Measurements from ENCODE around the gene DIS3L2. TPM values are rescaled to one million over a fixed set of nuclear protein-coding genes. Genes with fewer than 3 reads are reported as not detected.
"Not testable (repeated sequence)": the region's sequence is repeated elsewhere in the genome, so short reads cannot be mapped to it uniquely, and the experiment has no call there.

DIS3L2 gene
- total and polyA plus RNA-seq, 2 experiments from 2014 or later, result 9.3 to 15.6 TPM

DNA sequence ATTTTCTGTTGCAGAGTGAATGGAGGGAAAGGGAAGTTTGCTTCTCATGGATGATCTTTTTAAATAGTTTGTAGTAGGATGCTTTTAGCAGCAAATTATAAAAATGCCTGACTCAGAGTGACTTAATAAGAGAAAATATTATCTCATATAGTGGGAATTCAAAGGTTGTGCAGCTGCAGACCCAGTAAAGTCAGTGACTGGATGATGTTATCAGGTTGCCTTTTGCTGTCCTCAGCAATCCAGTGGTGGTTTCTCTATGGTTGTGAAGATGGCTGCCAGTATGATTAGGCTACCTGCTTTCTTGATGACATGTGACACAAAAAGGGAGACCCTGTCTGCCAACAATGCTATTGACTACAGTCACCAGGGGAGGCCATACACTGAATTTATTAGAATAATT lies 184.8 kb downstream of the DIS3L2 start:
- no peak overlapping the region for H3K27ac ChIP-seq
- H2AFZ ChIP-seq, result no peak overlapping the region
- H3K4me1 ChIP-seq (ENCODE audit: insufficient read depth), result peaks cover 9% of the 10 kb centered on the region
- TF ChIP-seq EZH2phosphoT487 (IDR thresholded peaks at IDR 0.05; ENCODE audit: insufficient read depth, low read depth) (no peak), EZH2 (IDR thresholded peaks at IDR 0.05; ENCODE audit: insufficient read depth, poor library complexity, severe bottlenecking) (no peak)
- no peaks in the 10 kb centered on the region for H3K27me3 ChIP-seq (replicated peaks; ENCODE audit: insufficient read depth)
- in situ Hi-C loops (cut with MboI), result no loop called here
- H3K4me2 ChIP-seq (ENCODE audit: unreplicated experiment), result no peak overlapping the region
- H4K20me1 ChIP-seq (ENCODE audit: insufficient read depth), result no peaks in the 10 kb centered on the region
- H3K9me2 ChIP-seq (ENCODE audit: insufficient read depth), result no peaks in the 10 kb centered on the region
- no peak overlapping the region for H3K9ac ChIP-seq
- no peaks in the 10 kb centered on the region for H3K9me3 ChIP-seq (ENCODE audit: low read depth)
- DNase-seq, result peak; percentile 53
- no peak overlapping the region for H3K4me3 ChIP-seq
- 0 out of 2 replicates have a peak, but pooled peaks cover under 1% of the 10 kb centered on the region for H3F3A ChIP-seq (ENCODE audit: insufficient read depth)
- H3K79me2 ChIP-seq (ENCODE audit: insufficient read depth), result no peaks in the 10 kb centered on the region
- H3K36me3 ChIP-seq (ENCODE audit: low read depth), result no peaks in the 10 kb centered on the region; the same call in 1 of the 2 replicates

DNA sequence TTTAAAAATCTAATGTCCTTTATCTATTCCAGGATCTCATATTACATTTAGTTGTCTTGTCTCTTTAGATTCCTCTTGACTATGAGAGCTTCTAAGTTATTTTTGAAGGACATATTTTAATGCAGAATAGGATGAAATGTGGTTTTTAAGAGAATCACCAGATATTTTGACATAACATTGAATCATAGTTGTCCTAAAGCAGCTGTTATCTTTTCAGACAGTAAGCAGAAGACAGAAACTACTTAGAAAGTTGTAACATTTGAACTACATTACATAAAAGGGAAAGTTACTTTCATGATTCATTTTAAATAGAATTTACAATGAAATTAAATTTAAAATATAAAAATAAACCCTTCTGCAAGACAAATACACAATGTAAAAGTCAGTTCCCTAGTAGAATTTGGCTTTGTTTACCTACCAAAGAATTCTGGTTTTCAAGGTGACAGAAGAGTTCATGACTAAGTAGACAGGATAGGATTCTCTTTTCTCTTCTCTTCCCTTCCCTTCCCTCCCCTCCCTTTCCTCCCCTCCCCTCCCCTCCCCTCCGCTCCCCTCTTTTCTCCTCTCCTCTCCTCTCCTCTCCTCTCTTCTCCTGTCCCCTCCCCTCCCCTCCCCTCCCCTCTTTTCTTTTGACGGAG lies 186.0 kb downstream of the DIS3L2 start:
- Histone ChIP-seq H3K4me3 (no peak overlapping the region), H4K20me1 (ENCODE audit: insufficient read depth) (no peaks in the 10 kb centered on the region), H3K4me2 (ENCODE audit: unreplicated experiment) (no peak overlapping the region), H3K4me1 (ENCODE audit: insufficient read depth) (peaks cover 9% of the 10 kb centered on the region), H3K27ac (no peak overlapping the region), H3K79me2 (ENCODE audit: insufficient read depth) (no peaks in the 10 kb centered on the region), H3K36me3 (ENCODE audit: low read depth) (no peaks in the 10 kb centered on the region; the same call in 1 of the 2 replicates), H3K9me3 (ENCODE audit: low read depth) (no peaks in the 10 kb centered on the region), H3K9me2 (ENCODE audit: insufficient read depth) (no peaks in the 10 kb centered on the region), H3K27me3 (replicated peaks; ENCODE audit: insufficient read depth) (no peaks in the 10 kb centered on the region), H2AFZ (no peak overlapping the region), H3F3A (ENCODE audit: insufficient read depth) (no peaks in the 10 kb centered on the region), H3K9ac (no peak overlapping the region)
- no peak for DNase-seq
- 86 to 96% methylated on average over 1 to 2 of the region's 2 CpGs for WGBS, 2 experiments (ENCODE audit: low coverage in 1 of 2, low lambda C conversion rate in 2 of 2, missing lambda C conversion rate in 2 of 2)
- TF ChIP-seq EZH2phosphoT487 (IDR thresholded peaks at IDR 0.05; ENCODE audit: insufficient read depth, low read depth) (no peak), EZH2 (IDR thresholded peaks at IDR 0.05; ENCODE audit: insufficient read depth, poor library complexity, severe bottlenecking) (no peak)
- in situ Hi-C loops (cut with MboI), result no loop called here

DNA sequence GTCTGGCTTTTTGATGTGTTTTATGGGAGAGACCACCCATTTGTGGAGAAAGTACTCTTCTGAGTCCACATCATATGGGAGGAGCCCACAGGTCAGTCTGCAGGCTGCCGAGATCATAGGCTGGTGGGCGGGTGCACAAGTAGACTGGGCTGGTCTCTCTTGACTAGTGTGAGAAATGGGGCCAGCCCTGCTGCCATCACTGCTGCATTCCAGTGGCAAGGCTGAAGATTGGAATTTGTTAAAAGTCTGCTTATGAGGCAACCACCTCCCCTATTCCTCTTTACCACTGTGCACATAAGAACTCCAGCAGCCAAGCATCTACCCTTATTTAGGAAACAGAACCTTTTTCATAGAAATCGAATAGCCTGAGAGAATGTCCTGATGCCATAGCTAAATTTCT lies 200.7 kb downstream of the DIS3L2 start:
- H3K27me3 ChIP-seq (replicated peaks; ENCODE audit: insufficient read depth), result no peaks in the 10 kb centered on the region
- H3K27ac ChIP-seq, result no peak overlapping the region
- no peak overlapping the region for H3K4me3 ChIP-seq
- H2AFZ ChIP-seq, result no peak overlapping the region
- H3K79me2 ChIP-seq (ENCODE audit: insufficient read depth), result no peaks in the 10 kb centered on the region
- no peak overlapping the region for H3K9ac ChIP-seq
- DNase-seq, result peak; percentile 26
- H3F3A ChIP-seq (ENCODE audit: insufficient read depth), result no peaks in the 10 kb centered on the region
- no peaks in the 10 kb centered on the region; the same call in 1 of the 2 replicates for H3K4me1 ChIP-seq (ENCODE audit: insufficient read depth)
- no peak overlapping the region for H3K4me2 ChIP-seq (ENCODE audit: unreplicated experiment)
- in situ Hi-C loops (cut with MboI), result no loop called here
- no peaks in the 10 kb centered on the region for H3K9me3 ChIP-seq (ENCODE audit: low read depth)
- no peaks in the 10 kb centered on the region for H4K20me1 ChIP-seq (ENCODE audit: insufficient read depth)
- H3K9me2 ChIP-seq (ENCODE audit: insufficient read depth), result no peaks in the 10 kb centered on the region
- no peaks in the 10 kb centered on the region for H3K36me3 ChIP-seq (ENCODE audit: low read depth)
- TF ChIP-seq EZH2phosphoT487 (IDR thresholded peaks at IDR 0.05; ENCODE audit: insufficient read depth, low read depth) (no peak), EZH2 (IDR thresholded peaks at IDR 0.05; ENCODE audit: insufficient read depth, poor library complexity, severe bottlenecking) (no peak)
- 97 to 99% methylated on average over 3 of the region's 3 CpGs for WGBS, 2 experiments (ENCODE audit: low coverage in 1 of 2, low lambda C conversion rate in 2 of 2, missing lambda C conversion rate in 2 of 2)

DNA sequence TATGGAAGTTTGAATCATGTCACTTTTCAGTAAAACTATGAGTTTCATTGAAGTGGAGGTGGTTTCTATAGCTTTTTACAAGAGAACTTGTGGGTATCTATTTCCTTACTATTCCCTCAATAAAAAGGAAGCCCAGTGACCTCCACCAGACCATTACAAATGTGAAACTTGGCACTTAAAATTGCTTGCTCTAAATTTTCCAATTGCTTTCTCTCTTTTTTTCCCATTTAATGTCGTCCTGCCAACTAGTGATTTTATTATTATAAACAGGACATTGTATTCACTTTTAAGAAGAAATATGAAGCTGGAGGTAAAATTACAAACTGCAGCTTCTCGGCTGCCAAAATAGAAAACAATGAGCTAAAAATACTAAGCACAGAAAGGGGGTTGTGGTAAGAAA lies 208.9 kb downstream of the DIS3L2 start:
- no peak overlapping the region for H3K4me2 ChIP-seq (ENCODE audit: unreplicated experiment)
- no peak for DNase-seq
- TF ChIP-seq EZH2phosphoT487 (IDR thresholded peaks at IDR 0.05; ENCODE audit: insufficient read depth, low read depth) (no peak), EZH2 (IDR thresholded peaks at IDR 0.05; ENCODE audit: insufficient read depth, poor library complexity, severe bottlenecking) (no peak)
- H3F3A ChIP-seq (ENCODE audit: insufficient read depth), result no peaks in the 10 kb centered on the region
- H2AFZ ChIP-seq, result no peak overlapping the region
- H3K9me2 ChIP-seq (ENCODE audit: insufficient read depth), result no peaks in the 10 kb centered on the region
- H3K4me1 ChIP-seq (ENCODE audit: insufficient read depth), result no peaks in the 10 kb centered on the region
- H4K20me1 ChIP-seq (ENCODE audit: insufficient read depth), result no peaks in the 10 kb centered on the region
- no peak overlapping the region for H3K27ac ChIP-seq
- H3K9ac ChIP-seq, result no peak overlapping the region
- 18 to 22% methylated on average over 2 of the region's 2 CpGs for WGBS, 2 experiments (ENCODE audit: low coverage in 1 of 2, low lambda C conversion rate in 2 of 2, missing lambda C conversion rate in 2 of 2)
- no peaks in the 10 kb centered on the region for H3K27me3 ChIP-seq (replicated peaks; ENCODE audit: insufficient read depth)
- H3K9me3 ChIP-seq (ENCODE audit: low read depth), result no peaks in the 10 kb centered on the region
- H3K36me3 ChIP-seq (ENCODE audit: low read depth), result no peaks in the 10 kb centered on the region
- no peaks in the 10 kb centered on the region for H3K79me2 ChIP-seq (ENCODE audit: insufficient read depth)
- in situ Hi-C loops (cut with MboI), result no loop called here
- no peak overlapping the region for H3K4me3 ChIP-seq

DNA sequence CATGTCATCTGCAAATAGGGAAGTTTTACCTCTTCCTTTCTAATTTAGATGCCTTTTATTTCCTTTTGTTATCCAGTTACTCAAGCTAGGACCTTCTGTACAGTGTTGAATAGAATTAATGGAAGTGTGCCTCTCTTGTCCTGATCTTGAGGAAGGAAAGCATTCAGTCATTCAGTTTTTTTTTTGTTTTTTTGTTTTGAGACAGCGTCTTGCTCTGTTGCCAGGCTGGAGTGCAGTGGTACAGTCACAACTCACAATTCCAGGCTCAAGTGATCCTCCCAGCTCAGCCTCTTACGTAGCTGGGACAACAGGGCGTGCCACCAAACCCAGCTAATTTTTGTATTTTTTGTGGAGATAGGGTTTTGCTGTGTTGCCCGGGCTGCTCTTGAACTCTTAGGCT lies 213.1 kb downstream of the DIS3L2 start:
- no peaks in the 10 kb centered on the region for H3K79me2 ChIP-seq (ENCODE audit: insufficient read depth)
- H4K20me1 ChIP-seq (ENCODE audit: insufficient read depth), result no peaks in the 10 kb centered on the region
- in situ Hi-C loops (cut with MboI), result no loop called here
- no peak for TF ChIP-seq EZH2 (IDR thresholded peaks at IDR 0.05; ENCODE audit: insufficient read depth, poor library complexity, severe bottlenecking)
- TF ChIP-seq EZH2phosphoT487 (IDR thresholded peaks at IDR 0.05; ENCODE audit: insufficient read depth, low read depth), result no peak
- H3F3A ChIP-seq (ENCODE audit: insufficient read depth), result no peaks in the 10 kb centered on the region
- no peak for DNase-seq
- no peaks in the 10 kb centered on the region for H3K9me3 ChIP-seq (ENCODE audit: low read depth)
- H3K4me3 ChIP-seq, result no peak overlapping the region
- WGBS, 2 experiments (ENCODE audit: low coverage in 1 of 2, low lambda C conversion rate in 2 of 2, missing lambda C conversion rate in 2 of 2), result 97 to 98% methylated on average over 4 of the region's 4 CpGs
- no peak overlapping the region for H3K27ac ChIP-seq
- H2AFZ ChIP-seq, result no peak overlapping the region
- H3K36me3 ChIP-seq (ENCODE audit: low read depth), result no peaks in the 10 kb centered on the region
- no peak overlapping the region for H3K9ac ChIP-seq
- no peak overlapping the region for H3K4me2 ChIP-seq (ENCODE audit: unreplicated experiment)
- no peaks in the 10 kb centered on the region for H3K27me3 ChIP-seq (replicated peaks; ENCODE audit: insufficient read depth)
- no peaks in the 10 kb centered on the region for H3K4me1 ChIP-seq (ENCODE audit: insufficient read depth)
- no peaks in the 10 kb centered on the region for H3K9me2 ChIP-seq (ENCODE audit: insufficient read depth)

DNA sequence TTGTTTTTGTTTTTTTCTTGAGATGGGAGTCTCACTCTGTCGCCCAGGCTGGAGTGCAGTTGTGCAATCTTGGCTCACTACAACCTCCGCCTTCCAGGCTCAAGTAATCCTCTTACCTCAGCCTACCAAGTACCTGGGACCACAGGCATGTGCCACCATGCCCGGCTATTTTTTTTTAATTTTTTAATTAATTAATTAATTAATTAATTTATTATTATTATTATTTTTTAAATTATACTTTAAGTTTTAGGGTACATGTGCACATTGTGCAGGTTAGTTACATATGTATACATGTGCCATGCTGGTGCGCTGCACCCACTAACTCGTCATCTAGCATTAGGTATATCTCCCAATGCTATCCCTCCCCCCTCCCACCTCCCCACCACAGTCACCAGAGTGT lies 215.1 kb downstream of the DIS3L2 start:
- H3K9me2 ChIP-seq (ENCODE audit: insufficient read depth); in situ Hi-C loops (cut with MboI); H4K20me1 ChIP-seq (ENCODE audit: insufficient read depth); DNase-seq; H3K4me1 ChIP-seq (ENCODE audit: insufficient read depth); H3K9me3 ChIP-seq (ENCODE audit: low read depth); H3K4me2 ChIP-seq (ENCODE audit: unreplicated experiment); H3K27me3 ChIP-seq (replicated peaks; ENCODE audit: insufficient read depth); H3K27ac ChIP-seq; H3K9ac ChIP-seq; H3F3A ChIP-seq (ENCODE audit: insufficient read depth); H3K36me3 ChIP-seq (ENCODE audit: low read depth); H2AFZ ChIP-seq; H3K4me3 ChIP-seq; H3K79me2 ChIP-seq (ENCODE audit: insufficient read depth): not testable (repeated sequence)
- 98 to 100% methylated on average over 5 of the region's 5 CpGs for WGBS, 2 experiments (ENCODE audit: low coverage in 1 of 2, low lambda C conversion rate in 2 of 2, missing lambda C conversion rate in 2 of 2)
